ENCODE results near the gene PSMG2. TPM values are rescaled to one million over a fixed set of nuclear protein-coding genes. Genes with fewer than 3 reads are reported as not detected.
"Not testable (repeated sequence)": the region's sequence is repeated elsewhere in the genome, so short reads cannot be mapped to it uniquely, and the experiment has no call there.

The PSMG2 gene
- total RNA-seq, 4 donors from 2014 or later = 41.6 to 89.9 (median 71.2) TPM

- no peaks in the 10 kb centered on the region for H3K4me1 ChIP-seq
- no peaks in the 10 kb centered on the region for H3K36me3 ChIP-seq
- intact Hi-C loops (cut with DNase I) = no loop called here
- no peak overlapping the region for H3K27ac ChIP-seq
- no peaks in the 10 kb centered on the region for H3K9me3 ChIP-seq
- WGBS, 2 donors = 85 to 88% methylated on average over 1 to 5 of the region's 5 CpGs
- no peak overlapping the region for H3K4me3 ChIP-seq
- no peak for TF ChIP-seq POLR2A (IDR thresholded peaks at IDR 0.05)
- TF ChIP-seq CTCF (IDR thresholded peaks at IDR 0.05) = no peak
- H3K27me3 ChIP-seq = peaks cover 0 to 11% (median 0%) of the 10 kb centered on the region in 4 donors
- no peak for DNase-seq
Observed at GRCh38 chr18:12751503-12751884, 48.7 kb downstream of the PSMG2 start.

GRCh38 chr18:12751891-12752290 is 49.0 kb downstream of the PSMG2 start:
- WGBS, 2 donors = 75 to 92% methylated on average over 4 of the region's 4 CpGs
- TF ChIP-seq POLR2A (IDR thresholded peaks at IDR 0.05) (no peak), CTCF (IDR thresholded peaks at IDR 0.05) (no peak)
- H3K27me3 ChIP-seq = peaks cover 0 to 11% (median 0%) of the 10 kb centered on the region in 4 donors
- DNase-seq = no peak
- no peak overlapping the region for H3K27ac ChIP-seq
- no peaks in the 10 kb centered on the region for H3K36me3 ChIP-seq
- no peak overlapping the region for H3K4me3 ChIP-seq
- intact Hi-C loops (cut with DNase I) = no loop called here
- no peaks in the 10 kb centered on the region for H3K4me1 ChIP-seq
- H3K9me3 ChIP-seq = no peaks in the 10 kb centered on the region

- H3K4me3 ChIP-seq = no peak overlapping the region
- no peaks in the 10 kb centered on the region for H3K36me3 ChIP-seq
- no peak overlapping the region for H3K27ac ChIP-seq
- 70 to 72% methylated on average over 6 of the region's 6 CpGs for WGBS, 2 donors
- no peaks in the 10 kb centered on the region for H3K9me3 ChIP-seq
- H3K4me1 ChIP-seq = no peaks in the 10 kb centered on the region
- H3K27me3 ChIP-seq = no peaks in the 10 kb centered on the region
- DNase-seq = no peak
- intact Hi-C loops (cut with DNase I) = no loop called here
- TF ChIP-seq CTCF (IDR thresholded peaks at IDR 0.05) = no peak
- TF ChIP-seq POLR2A (IDR thresholded peaks at IDR 0.05) = no peak
Observed at GRCh38 chr18:12754511-12754910, 51.7 kb downstream of the PSMG2 start.

GRCh38 chr18:12755606-12756005 is 52.8 kb downstream of the PSMG2 start:
- intact Hi-C loops (cut with DNase I); H3K4me3 ChIP-seq; H3K27me3 ChIP-seq; H3K27ac ChIP-seq; H3K4me1 ChIP-seq; DNase-seq; H3K9me3 ChIP-seq; H3K36me3 ChIP-seq: not testable (repeated sequence)
- 85 to 97% methylated on average over 6 of the region's 6 CpGs for WGBS, 2 donors

GRCh38 chr18:12756619-12757239 is 53.9 kb downstream of the PSMG2 start:
- intact Hi-C loops (cut with DNase I); H3K27me3 ChIP-seq; H3K4me3 ChIP-seq; H3K4me1 ChIP-seq; H3K27ac ChIP-seq; DNase-seq; H3K9me3 ChIP-seq; H3K36me3 ChIP-seq: not testable (repeated sequence)
- 91 to 92% methylated on average over 10 to 14 of the region's 14 CpGs for WGBS, 2 donors

GRCh38 chr18:12758566-12758965 is 55.7 kb downstream of the PSMG2 start:
- DNase-seq; H3K4me3 ChIP-seq; H3K27ac ChIP-seq; H3K36me3 ChIP-seq; intact Hi-C loops (cut with DNase I); H3K27me3 ChIP-seq; H3K9me3 ChIP-seq; H3K4me1 ChIP-seq: not testable (repeated sequence)
- WGBS, 2 donors = 74 to 77% methylated on average over 3 of the region's 3 CpGs

GRCh38 chr18:12765126-12765525 is 62.3 kb downstream of the PSMG2 start:
- H3K27ac ChIP-seq = no peak overlapping the region
- H3K4me1 ChIP-seq = peaks cover 0 to 5% (median 0%) of the 10 kb centered on the region in 3 donors
- TF ChIP-seq CTCF (IDR thresholded peaks at IDR 0.05) (no peak), POLR2A (IDR thresholded peaks at IDR 0.05) (no peak)
- no peaks in the 10 kb centered on the region for H3K9me3 ChIP-seq
- no peaks in the 10 kb centered on the region for H3K36me3 ChIP-seq
- no peak for DNase-seq
- intact Hi-C loops (cut with DNase I) = no loop called here
- WGBS, 2 donors = 67 to 80% methylated on average over 8 of the region's 8 CpGs
- no peaks in the 10 kb centered on the region for H3K27me3 ChIP-seq
- no peak overlapping the region for H3K4me3 ChIP-seq

Data from esophagus squamous epithelium (tissue), 5 donors.